ENCODE results near the gene NOX5.
"Not testable (repeated sequence)": the region's sequence is repeated elsewhere in the genome, so short reads cannot be mapped to it uniquely, and the experiment has no call there.

Gene NOX5

GRCh38 chr15:69066007-69066995 is 51.8 kb downstream of the NOX5 start:
- H2AFZ ChIP-seq (ENCODE audit: low read depth, low read length): no peak overlapping the region
- H3K27me3 ChIP-seq (ENCODE audit: low read depth, low read length): peaks cover 10% of the 10 kb centered on the region
- TF ChIP-seq EZH2phosphoT487 (IDR thresholded peaks at IDR 0.05; ENCODE audit: low read depth) (no peak), CTCF (IDR thresholded peaks at IDR 0.05; ENCODE audit: low read depth, low read length) (no peak)
- H3K4me2 ChIP-seq (ENCODE audit: low read length): no peak overlapping the region
- H3K4me3 ChIP-seq (ENCODE audit: low read length): no peak overlapping the region
- H3K9me3 ChIP-seq (ENCODE audit: insufficient read depth, low read length): no peaks in the 10 kb centered on the region
- no peaks in the 10 kb centered on the region for H3K4me1 ChIP-seq (ENCODE audit: low read length)
- no peaks in the 10 kb centered on the region for H3K36me3 ChIP-seq (replicated peaks; ENCODE audit: low read depth, low read length)
- H3K9ac ChIP-seq (ENCODE audit: low read length): no peak overlapping the region
- no peak overlapping the region for H3K27ac ChIP-seq (ENCODE audit: low read length)
- H3K79me2 ChIP-seq (ENCODE audit: low read length): no peaks in the 10 kb centered on the region
- H4K20me1 ChIP-seq (ENCODE audit: insufficient read depth, low read length): no peaks in the 10 kb centered on the region

DNA sequence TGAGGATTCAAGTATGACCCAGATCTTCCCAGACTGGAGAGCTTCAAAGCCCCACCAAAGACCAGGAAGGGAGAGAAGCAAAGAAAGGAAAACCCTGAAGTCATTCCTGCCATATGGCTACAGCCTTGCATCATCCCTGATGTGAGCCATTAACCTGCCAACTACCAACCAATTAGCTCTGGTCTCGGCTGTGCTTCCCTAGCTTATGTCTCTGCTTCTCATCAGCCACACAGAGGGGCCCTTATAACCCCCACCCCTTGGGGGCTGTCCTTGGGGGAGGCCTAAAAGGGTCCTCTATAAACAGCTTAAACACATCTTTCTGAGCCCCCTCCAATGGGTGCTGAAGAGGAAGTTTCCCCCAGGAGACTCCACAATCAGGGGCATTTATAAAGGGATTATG is 52.8 kb downstream of the NOX5 start:
- H4K20me1 ChIP-seq (ENCODE audit: insufficient read depth, low read length): no peaks in the 10 kb centered on the region
- no peak overlapping the region for H2AFZ ChIP-seq (ENCODE audit: low read depth, low read length)
- no peak overlapping the region for H3K27ac ChIP-seq (ENCODE audit: low read length)
- H3K4me3 ChIP-seq (ENCODE audit: low read length): no peak overlapping the region
- H3K27me3 ChIP-seq (ENCODE audit: low read depth, low read length): peaks cover 18% of the 10 kb centered on the region
- no peaks in the 10 kb centered on the region for H3K4me1 ChIP-seq (ENCODE audit: low read length)
- H3K4me2 ChIP-seq (ENCODE audit: low read length): no peak overlapping the region
- no peaks in the 10 kb centered on the region for H3K79me2 ChIP-seq (ENCODE audit: low read length)
- H3K9ac ChIP-seq (ENCODE audit: low read length): no peak overlapping the region
- TF ChIP-seq EZH2phosphoT487 (IDR thresholded peaks at IDR 0.05; ENCODE audit: low read depth) (no peak), CTCF (IDR thresholded peaks at IDR 0.05; ENCODE audit: low read depth, low read length) (no peak)
- H3K36me3 ChIP-seq (replicated peaks; ENCODE audit: low read depth, low read length): no peaks in the 10 kb centered on the region
- H3K9me3 ChIP-seq (ENCODE audit: insufficient read depth, low read length): no peaks in the 10 kb centered on the region

DNA sequence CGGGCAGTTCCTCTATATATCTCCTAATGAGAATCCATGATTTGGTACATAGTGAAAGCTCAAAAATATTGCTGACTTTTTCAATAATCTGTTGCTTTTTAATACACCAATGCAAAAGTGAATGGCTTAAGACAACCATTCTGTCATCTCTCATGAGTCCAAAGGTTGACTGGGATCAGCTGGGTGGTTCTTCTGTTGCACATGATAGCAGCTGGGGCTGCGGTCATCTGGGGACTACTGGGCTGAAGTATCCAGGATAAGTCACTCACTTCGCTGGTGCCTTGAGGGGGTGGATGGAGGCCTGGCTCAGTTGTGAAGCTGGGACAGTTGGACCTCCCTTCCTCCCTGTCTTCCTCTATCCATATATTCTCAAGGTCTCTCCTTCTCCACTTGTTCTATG is 53.7 kb downstream of the NOX5 start:
- H4K20me1 ChIP-seq (ENCODE audit: insufficient read depth, low read length): no peaks in the 10 kb centered on the region
- H3K9ac ChIP-seq (ENCODE audit: low read length): no peak overlapping the region
- no peak for TF ChIP-seq EZH2phosphoT487 (IDR thresholded peaks at IDR 0.05; ENCODE audit: low read depth)
- no peak for TF ChIP-seq CTCF (IDR thresholded peaks at IDR 0.05; ENCODE audit: low read depth, low read length)
- no peak overlapping the region for H2AFZ ChIP-seq (ENCODE audit: low read depth, low read length)
- H3K79me2 ChIP-seq (ENCODE audit: low read length): no peaks in the 10 kb centered on the region
- H3K4me1 ChIP-seq (ENCODE audit: low read length): no peaks in the 10 kb centered on the region
- H3K36me3 ChIP-seq (replicated peaks; ENCODE audit: low read depth, low read length): no peaks in the 10 kb centered on the region
- H3K27me3 ChIP-seq (ENCODE audit: low read depth, low read length): peaks cover 25% of the 10 kb centered on the region
- H3K9me3 ChIP-seq (ENCODE audit: insufficient read depth, low read length): no peaks in the 10 kb centered on the region
- H3K27ac ChIP-seq (ENCODE audit: low read length): no peak overlapping the region
- no peak overlapping the region for H3K4me3 ChIP-seq (ENCODE audit: low read length)
- H3K4me2 ChIP-seq (ENCODE audit: low read length): no peak overlapping the region

- H3K4me3 ChIP-seq (ENCODE audit: low read length); H4K20me1 ChIP-seq (ENCODE audit: insufficient read depth, low read length); H2AFZ ChIP-seq (ENCODE audit: low read depth, low read length); H3K36me3 ChIP-seq (replicated peaks; ENCODE audit: low read depth, low read length); H3K79me2 ChIP-seq (ENCODE audit: low read length); H3K4me2 ChIP-seq (ENCODE audit: low read length); H3K4me1 ChIP-seq (ENCODE audit: low read length); H3K9me3 ChIP-seq (ENCODE audit: insufficient read depth, low read length); H3K27ac ChIP-seq (ENCODE audit: low read length); H3K9ac ChIP-seq (ENCODE audit: low read length): not testable (repeated sequence)
- H3K27me3 ChIP-seq (ENCODE audit: low read depth, low read length): peaks cover 25% of the 10 kb centered on the region
Observed at GRCh38 chr15:69069290-69069689, 54.8 kb downstream of the NOX5 start.
